ENCODE measurements around the gene CTBS.

- TF ChIP-seq CTCF (IDR thresholded peaks at IDR 0.05) (no peak), POLR2A (IDR thresholded peaks at IDR 0.05) (no peak), POLR2AphosphoS5 (IDR thresholded peaks at IDR 0.05) (no peak)
Observed at GRCh38 chr1:84603223-84603622, 29.0 kb upstream of the CTBS start.

Measured in gastroesophageal sphincter (tissue), 3 donors.